Common myeloid progenitor, CD34-positive (primary cell): ENCODE results near the gene DTNB.

Experiments
- CTCF ChIA-PET: fragments of 350-600 bp; sonication (Branson Sonifier 250); formaldehyde crosslinking; loops from one replicate; lab custom pipeline; 2021; ENCODE audit warnings: antibody characterized with exemption; lab: Charles Lee
- POLR2A ChIA-PET: fragments of 350-600 bp; sonication (Branson Sonifier 250); formaldehyde crosslinking; loops from one replicate; lab custom pipeline; 2021; ENCODE audit warnings: antibody characterized with exemption; lab: Charles Lee
- DNase-seq, 3 donors: peaks; one replicate each; pipeline versions ENCODE4 v3.0.0 to v3.0.0-alpha.2; 2013
- H3K27ac ChIP-seq, 2 experiments: 1 replicate in 1 of 2; 2 replicates in 1 of 2; pipeline ENCODE4 v1.7.0; 2013; ENCODE audit warnings: inconsistent platforms in 2 of 2, low read length in 2 of 2, mild to moderate bottlenecking in 2 of 2, low read depth in 1 of 2, moderate library complexity in 1 of 2; ENCODE audit not compliant: severe bottlenecking in 2 of 2, insufficient read depth in 1 of 2, poor library complexity in 1 of 2
- H3K27me3 ChIP-seq, 5 experiments: replicated peaks in 2 of 5; 1 replicate in 3 of 5; 2 replicates in 2 of 5; pipeline versions ENCODE4 v1.6.1 to v1.7.0; 2013; ENCODE audit warnings: low read length in 4 of 5, mild to moderate bottlenecking in 2 of 5, moderate library complexity in 2 of 5, inconsistent platforms in 1 of 5; ENCODE audit not compliant: insufficient read depth in 5 of 5, control insufficient read depth in 4 of 5
- H3K36me3 ChIP-seq, 4 experiments: 1 replicate in 2 of 4; 2 replicates in 2 of 4; pipeline versions ENCODE4 v1.6.1 to v1.7.0; 2013; ENCODE audit warnings: low read length in 3 of 4, control low read depth in 1 of 4, mild to moderate bottlenecking in 1 of 4; ENCODE audit not compliant: control insufficient read depth in 4 of 4, insufficient read depth in 4 of 4
- H3K4me1 ChIP-seq, 4 experiments: 1 replicate in 3 of 4; 2 replicates in 1 of 4; pipeline versions ENCODE4 v1.6.1 to v1.7.1; 2013; ENCODE audit warnings: low read length in 3 of 4, mild to moderate bottlenecking in 3 of 4, control low read depth in 1 of 4, inconsistent platforms in 1 of 4, moderate library complexity in 1 of 4; ENCODE audit not compliant: control insufficient read depth in 4 of 4, insufficient read depth in 4 of 4; ENCODE audit errors: control extremely low read depth in 1 of 4
- H3K4me3 ChIP-seq, 7 experiments: 1 replicate in 4 of 7; 2 replicates in 3 of 7; pipeline versions ENCODE4 v1.5.1 to v1.7.0; 2013; ENCODE audit warnings: mild to moderate bottlenecking in 7 of 7, low read length in 6 of 7, moderate library complexity in 6 of 7, inconsistent platforms in 2 of 7, low read depth in 2 of 7, control low read depth in 1 of 7; ENCODE audit not compliant: insufficient read depth in 4 of 7, control insufficient read depth in 1 of 7; ENCODE audit errors: extremely low read depth in 1 of 7
- H3K9me3 ChIP-seq, 5 experiments: 1 replicate in 4 of 5; 2 replicates in 1 of 5; pipeline versions ENCODE4 v1.6.1 to v1.7.1; 2013; ENCODE audit warnings: low read length in 4 of 5, mild to moderate bottlenecking in 2 of 5, inconsistent platforms in 1 of 5, low read depth in 1 of 5, moderate library complexity in 1 of 5; ENCODE audit not compliant: control insufficient read depth in 4 of 5, insufficient read depth in 2 of 5; ENCODE audit errors: control extremely low read depth in 1 of 5
- WGBS: methylation state at CpG from one replicate; pipeline ENCODE4 v1.1.5; 2013; ENCODE audit not compliant: insufficient coverage; 5-methylcytosine and 5-hydroxymethylcytosine counted together

The DTNB gene

DNA sequence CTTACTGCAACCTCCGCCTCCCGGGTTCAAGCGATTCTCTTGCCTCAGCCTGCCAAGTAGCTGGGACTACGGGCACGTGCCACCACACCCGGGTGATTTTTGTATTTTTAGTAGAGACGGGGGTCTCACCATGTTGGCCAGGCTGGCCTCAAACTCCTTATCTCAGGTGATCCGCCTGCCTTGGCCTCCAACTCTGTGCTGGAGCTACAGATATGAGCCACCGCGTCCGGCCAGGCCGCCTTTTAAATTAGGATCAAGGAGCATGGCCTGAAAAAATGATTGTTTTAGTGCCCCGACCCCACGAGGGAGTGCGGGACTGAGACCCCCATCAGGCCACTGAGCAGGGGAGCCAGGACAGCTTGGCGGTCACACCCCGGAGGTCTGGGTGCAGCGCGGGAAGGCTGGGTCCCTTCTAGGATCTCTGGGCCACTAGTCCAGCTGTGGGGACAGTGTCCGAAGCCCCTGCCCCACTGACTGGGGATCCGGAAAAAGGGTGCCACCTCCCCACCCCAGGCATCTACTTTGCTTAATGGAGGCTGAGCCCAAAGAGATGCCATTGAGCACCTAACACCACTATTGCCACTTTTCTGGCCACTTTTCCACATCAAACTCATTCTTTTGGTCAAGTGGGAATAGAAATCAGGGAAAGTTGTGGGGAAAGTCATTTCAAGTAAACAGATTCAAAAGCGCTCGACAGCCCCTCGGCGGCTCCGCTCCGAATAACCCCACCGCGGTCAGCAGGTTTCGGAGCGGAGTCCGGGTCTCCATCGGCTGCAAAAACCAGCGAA, 311.9 kb downstream of the DTNB start:
- Histone ChIP-seq H3K36me3 (no peaks in the 10 kb centered on the region), H3K4me1 (peaks cover 0 to 14% (median 10%) of the 10 kb centered on the region in 4 experiments), H3K4me3 (peak overlapping the region in 5 of 7 experiments; percentile 58 to 90 (median 77)), H3K27ac (no peak overlapping the region), H3K27me3 (no peaks in the 10 kb centered on the region), H3K9me3 (no peaks in the 10 kb centered on the region)
- ChIA-PET CTCF (interaction anchor here (0.7 to 2.7 kb wide), 23 partner anchors 9 to 655 kb away, joined by 3 to 24 read pairs (median 4); no protein-coding TSS in a partner anchor), POLR2A (interaction anchor here (1.1 to 1.9 kb wide), 2 partner anchors 11 to 15 kb away, joined by 3 to 9 read pairs; no protein-coding TSS in a partner anchor)
- WGBS: 56% methylated on average over 33 of the region's 34 CpGs
- DNase-seq: no peak

GRCh38 chr2:25358836-25359235, 314.5 kb downstream of the DTNB start:
- Histone ChIP-seq H3K27me3 (no peaks in the 10 kb centered on the region), H3K36me3 (no peaks in the 10 kb centered on the region), H3K27ac (no peak overlapping the region), H3K9me3 (no peaks in the 10 kb centered on the region), H3K4me3 (no peak overlapping the region), H3K4me1 (peaks cover 0 to 14% (median 10%) of the 10 kb centered on the region in 4 experiments)
- no peak for DNase-seq
- 92% methylated on average over 6 of the region's 8 CpGs for WGBS
- CTCF ChIA-PET: interaction anchor here (1.8 to 2.5 kb wide), 3 partner anchors 10 to 17 kb away, joined by 4 to 8 read pairs (median 5); no protein-coding TSS in a partner anchor
- POLR2A ChIA-PET: no interaction called here

GRCh38 chr2:25358249-25358815, 315.0 kb downstream of the DTNB start:
- H3K4me3 ChIP-seq: no peak overlapping the region
- H3K9me3 ChIP-seq: no peaks in the 10 kb centered on the region
- no peak overlapping the region for H3K27ac ChIP-seq
- H3K36me3 ChIP-seq: no peaks in the 10 kb centered on the region
- POLR2A ChIA-PET: no interaction called here
- 100% methylated on average over 4 of the region's 6 CpGs for WGBS
- H3K27me3 ChIP-seq: no peaks in the 10 kb centered on the region
- CTCF ChIA-PET: interaction anchor here (0.6 to 2.5 kb wide), 4 partner anchors 10 to 760 kb away, joined by 3 to 8 read pairs (median 4); no protein-coding TSS in a partner anchor
- DNase-seq: no peak
- H3K4me1 ChIP-seq: peaks cover 0 to 14% (median 10%) of the 10 kb centered on the region in 4 experiments

- no peak for DNase-seq
- Histone ChIP-seq H3K27ac (no peak overlapping the region), H3K27me3 (no peaks in the 10 kb centered on the region), H3K36me3 (no peaks in the 10 kb centered on the region), H3K9me3 (no peaks in the 10 kb centered on the region), H3K4me1 (no peaks in the 10 kb centered on the region), H3K4me3 (no peak overlapping the region)
- ChIA-PET CTCF (no interaction called here), POLR2A (no interaction called here)
- 83% methylated on average over 2 of the region's 4 CpGs for WGBS
Observed at GRCh38 chr2:25356088-25356487, 317.3 kb downstream of the DTNB start.

DNA sequence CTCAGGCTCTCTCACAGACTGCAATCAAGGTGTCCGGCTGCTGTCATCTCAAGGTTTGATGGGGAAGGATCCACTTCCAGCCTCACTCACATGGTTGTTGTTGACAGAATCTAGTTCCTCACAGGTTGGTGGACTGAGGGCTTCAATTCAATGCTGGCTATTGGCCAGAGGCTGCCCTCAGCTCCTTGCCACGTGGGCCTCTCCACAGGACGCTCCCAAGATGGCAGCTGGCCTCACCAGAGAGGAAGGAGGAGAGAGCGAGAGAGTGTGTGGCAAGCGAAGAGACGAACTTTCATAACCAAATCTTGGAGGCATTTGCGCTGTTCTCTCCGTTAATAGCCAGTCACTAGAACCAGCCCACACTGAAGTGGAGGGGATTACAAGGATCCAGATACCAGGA, 318.1 kb downstream of the DTNB start:
- Histone ChIP-seq H3K4me3 (no peak overlapping the region), H3K27ac (no peak overlapping the region), H3K4me1 (no peaks in the 10 kb centered on the region), H3K36me3 (no peaks in the 10 kb centered on the region), H3K9me3 (no peaks in the 10 kb centered on the region), H3K27me3 (no peaks in the 10 kb centered on the region)
- ChIA-PET POLR2A (no interaction called here), CTCF (no interaction called here)
- DNase-seq: no peak
- 94% methylated on average over 7 of the region's 8 CpGs for WGBS

- ChIA-PET CTCF (interaction anchor here (1.0 to 1.2 kb wide), 2 partner anchors 11 to 15 kb away, joined by 3 read pairs; no protein-coding TSS in a partner anchor), POLR2A (no interaction called here)
- Histone ChIP-seq H3K9me3 (no peaks in the 10 kb centered on the region), H3K36me3 (no peaks in the 10 kb centered on the region), H3K4me3 (no peak overlapping the region), H3K27ac (no peak overlapping the region), H3K4me1 (no peaks in the 10 kb centered on the region), H3K27me3 (no peaks in the 10 kb centered on the region)
- no peak for DNase-seq
- WGBS: 86% methylated on average over 6 of the region's 6 CpGs
Observed at GRCh38 chr2:25354116-25354515, 319.3 kb downstream of the DTNB start.

GRCh38 chr2:25349397-25349796, 324.0 kb downstream of the DTNB start:
- Histone ChIP-seq H3K36me3 (no peaks in the 10 kb centered on the region), H3K4me1 (no peaks in the 10 kb centered on the region), H3K27me3 (no peaks in the 10 kb centered on the region), H3K4me3 (no peak overlapping the region), H3K9me3 (no peaks in the 10 kb centered on the region), H3K27ac (no peak overlapping the region)
- ChIA-PET CTCF (interaction anchor here (2.1 to 2.6 kb wide), 2 partner anchors 9 to 12 kb away, joined by 5 to 10 read pairs; no protein-coding TSS in a partner anchor), POLR2A (interaction anchor here (0.6 to 1.2 kb wide), 2 partner anchors 13 to 242 kb away, joined by 3 to 5 read pairs; no protein-coding TSS in a partner anchor)
- DNase-seq: no peak
- WGBS: 96% methylated on average over 5 of the region's 7 CpGs
